GM19467 (cell line): ENCODE results near the gene PTPRG.

Source experiments
- ATAC-seq: cut with Tn5 transposase; IDR thresholded peaks from one replicate; pipeline ENCODE4 v1.9.1; 2021; ENCODE audit warnings: mild to moderate bottlenecking, moderate library complexity; ENCODE audit not compliant: unreplicated experiment

PTPRG gene

DNA sequence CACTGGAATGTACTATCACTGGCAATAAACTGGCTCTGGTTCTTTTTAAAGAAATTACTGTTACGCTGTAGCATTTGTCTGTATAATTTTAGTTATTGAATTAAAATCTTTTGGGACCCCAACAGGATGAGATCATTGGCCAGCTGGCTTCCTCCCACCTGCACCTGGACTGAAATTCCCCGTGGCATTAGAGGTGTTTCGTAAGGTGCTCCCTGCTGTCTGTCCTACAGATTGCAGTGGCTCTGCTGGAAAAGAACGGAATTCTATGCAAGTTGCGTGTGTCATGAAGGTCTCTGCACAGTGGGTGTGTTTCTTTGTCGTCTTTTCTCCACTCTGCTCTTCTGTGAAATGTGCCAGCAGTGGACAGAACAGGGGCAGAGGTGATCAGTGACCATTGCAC is 383.4 kb downstream of the PTPRG start:
- ATAC-seq: no peak

DNA sequence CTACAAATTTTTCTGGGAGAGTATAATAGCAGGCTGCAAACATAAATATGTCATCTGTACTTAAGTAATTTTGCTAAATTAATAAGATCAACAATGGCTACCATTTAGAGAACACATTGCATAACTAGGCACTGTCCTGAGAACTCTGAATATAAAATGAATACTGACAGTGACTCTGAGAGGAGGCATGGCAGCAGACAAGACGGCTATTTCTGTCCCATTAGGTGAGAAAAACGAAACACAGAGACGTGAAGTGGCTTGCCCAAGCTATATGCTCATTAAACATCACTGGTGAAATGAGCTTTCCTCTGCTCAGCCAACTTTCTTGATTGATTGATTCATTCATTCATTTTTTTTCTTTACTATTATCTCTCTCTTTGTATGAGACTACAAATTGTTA is 384.3 kb downstream of the PTPRG start:
- no peak for ATAC-seq

DNA sequence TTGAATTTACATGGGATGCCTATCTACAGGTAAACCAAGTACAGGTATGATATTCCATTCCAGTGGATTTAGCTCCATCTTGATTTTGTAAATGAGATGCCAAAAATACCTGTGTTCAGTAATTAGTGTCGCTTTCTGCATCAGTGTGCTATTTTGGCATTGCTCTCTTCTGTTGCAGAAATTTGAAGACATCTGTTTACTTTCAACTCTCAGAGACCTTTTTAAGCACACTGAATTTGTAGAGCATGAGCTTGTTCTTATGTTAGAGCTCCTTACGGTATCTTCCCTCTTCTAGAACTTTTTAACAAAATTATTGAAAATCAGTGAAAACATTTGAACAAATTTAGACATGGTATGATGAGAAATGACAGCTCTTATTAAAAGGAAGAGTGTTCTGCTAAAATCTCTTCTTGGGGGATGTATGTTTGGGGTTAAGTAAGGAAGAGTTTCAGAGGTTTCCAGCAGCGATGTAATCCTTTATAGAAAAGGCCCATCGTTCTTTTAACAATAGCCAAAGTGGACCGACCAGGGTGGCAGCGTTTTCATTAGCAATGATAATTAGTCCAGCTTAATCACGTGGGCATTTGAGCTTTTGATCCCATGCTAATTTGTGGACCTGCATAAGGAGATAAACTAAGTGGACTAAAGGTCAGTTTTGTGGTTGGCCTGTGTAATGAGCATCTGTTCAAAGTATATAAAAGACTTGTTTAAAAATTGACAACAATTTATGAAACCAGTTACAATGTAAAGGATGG is 385.4 kb downstream of the PTPRG start:
- ATAC-seq: no peak

DNA sequence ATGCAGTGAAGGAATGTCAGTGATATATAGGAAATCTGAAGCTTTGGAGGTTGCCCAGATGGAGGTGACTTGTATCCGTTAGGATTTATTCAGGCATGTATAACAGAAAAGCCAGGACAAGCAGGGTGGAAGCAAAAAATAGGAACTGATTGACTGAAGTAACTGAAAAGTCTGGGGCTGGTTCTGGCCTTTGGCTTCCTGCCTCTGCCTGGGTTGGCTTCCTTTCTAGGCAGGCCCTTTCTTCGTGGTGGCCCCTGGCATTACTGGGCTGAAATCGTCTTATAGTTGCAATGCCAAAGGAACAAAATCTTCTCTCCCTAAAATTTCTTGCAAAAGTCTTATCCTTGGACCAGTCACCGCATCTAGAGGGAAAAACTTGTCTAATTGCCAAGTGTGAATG is 386.1 kb downstream of the PTPRG start:
- ATAC-seq: no peak

DNA sequence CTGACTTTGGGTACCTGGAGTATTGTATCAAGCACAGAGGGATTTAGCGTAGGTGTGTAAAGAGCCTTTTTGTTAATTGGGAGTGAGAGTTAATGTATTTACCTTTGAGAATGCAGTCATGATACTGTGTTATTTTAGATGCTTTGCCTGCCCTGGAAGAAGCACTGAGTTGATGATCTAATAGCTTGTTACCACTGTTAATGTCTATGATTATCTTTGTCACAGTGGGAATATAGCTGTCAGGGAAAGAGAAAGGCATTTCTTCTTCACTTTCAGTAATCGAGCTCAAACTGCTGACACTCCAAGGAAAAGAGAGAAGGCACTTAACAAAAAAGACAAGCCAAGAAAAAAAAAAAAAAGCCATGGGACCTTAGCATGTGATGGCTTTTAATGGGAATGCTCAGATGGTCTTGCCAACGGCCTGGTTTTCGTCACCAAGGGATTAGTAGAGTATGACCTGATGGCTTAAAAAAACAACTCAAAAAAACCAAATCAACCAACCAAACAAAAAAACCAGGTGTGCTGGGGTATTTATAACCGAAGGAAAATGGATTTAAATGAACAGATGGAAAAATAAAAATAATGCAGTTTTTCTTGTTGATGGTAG is 387.4 kb downstream of the PTPRG start:
- no peak for ATAC-seq

DNA sequence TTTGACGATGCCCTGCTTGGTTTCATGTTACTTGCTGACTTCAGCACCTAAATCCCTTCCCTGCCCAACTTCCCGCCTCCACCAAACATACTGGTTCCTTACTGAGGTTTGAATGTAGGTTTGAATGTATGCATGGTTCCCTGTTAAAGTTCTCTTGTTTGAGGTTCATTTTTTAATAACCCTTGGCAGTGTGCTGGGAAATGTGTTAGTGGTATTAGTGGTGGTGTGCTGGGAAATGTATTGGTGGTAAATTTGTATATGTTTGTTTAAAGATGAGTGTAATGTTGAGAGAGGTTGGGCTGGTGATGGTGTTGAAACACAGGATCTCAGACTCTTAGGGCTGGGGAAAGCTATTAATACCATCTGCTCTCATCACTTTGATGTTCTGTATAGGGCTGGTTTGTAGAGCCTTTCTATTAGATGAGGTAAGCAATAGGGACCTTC is 392.7 kb downstream of the PTPRG start:
- ATAC-seq: no peak

DNA sequence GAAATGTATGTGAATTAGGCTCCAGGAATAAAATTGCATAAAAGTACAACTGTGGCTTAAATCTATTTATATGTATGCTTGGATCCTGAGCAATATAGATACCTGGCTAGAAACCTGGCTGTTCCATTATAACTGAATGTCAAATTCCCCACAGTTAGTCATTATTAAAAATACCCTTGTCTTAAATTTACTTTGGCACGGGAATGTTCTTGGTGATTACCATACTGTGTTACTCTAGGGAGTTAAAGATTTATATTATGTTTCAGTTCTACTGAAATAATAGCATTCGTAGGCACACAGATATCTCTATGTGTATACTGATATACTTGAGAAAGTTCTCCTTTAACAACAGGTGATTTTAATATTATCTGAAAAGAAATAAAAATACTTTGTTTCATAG is 394.1 kb downstream of the PTPRG start:
- ATAC-seq: no peak

DNA sequence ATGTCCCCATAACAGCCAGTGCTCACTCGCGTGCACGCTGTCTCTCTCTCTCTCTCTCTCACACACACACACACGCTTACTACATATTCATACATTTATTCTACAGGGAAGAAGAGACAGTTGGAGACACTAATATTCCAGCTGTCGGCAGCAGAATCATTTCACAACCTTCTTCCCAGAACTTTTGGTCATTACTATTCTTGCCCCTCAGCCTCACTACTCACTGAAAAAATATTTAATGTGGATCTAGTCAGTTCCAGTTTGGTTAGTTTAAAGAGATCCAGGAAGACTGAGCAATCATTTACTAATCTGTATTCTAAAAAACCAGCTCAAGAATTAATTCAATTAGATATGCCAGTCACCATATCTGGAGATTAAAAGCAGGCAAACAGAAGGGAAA is 394.9 kb downstream of the PTPRG start:
- no peak for ATAC-seq

DNA sequence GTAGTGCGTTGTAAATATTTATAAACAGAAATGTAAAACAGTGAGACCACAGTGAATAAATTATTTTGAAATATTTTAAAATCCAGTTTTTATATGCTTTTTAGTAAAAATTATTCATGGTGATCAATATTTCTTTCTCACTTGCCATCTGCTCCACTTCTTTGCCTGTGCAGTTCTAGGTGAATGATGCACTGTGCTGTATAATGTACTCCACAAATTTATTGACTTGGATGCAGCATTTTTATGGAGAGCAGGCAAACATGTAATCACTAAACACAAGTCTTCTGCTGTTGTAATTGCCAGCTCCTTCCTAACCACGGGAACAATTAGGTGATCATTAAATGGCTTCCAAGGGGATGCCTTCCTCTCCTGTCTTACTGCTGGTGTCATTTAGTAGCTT is 395.9 kb downstream of the PTPRG start:
- no peak for ATAC-seq

DNA sequence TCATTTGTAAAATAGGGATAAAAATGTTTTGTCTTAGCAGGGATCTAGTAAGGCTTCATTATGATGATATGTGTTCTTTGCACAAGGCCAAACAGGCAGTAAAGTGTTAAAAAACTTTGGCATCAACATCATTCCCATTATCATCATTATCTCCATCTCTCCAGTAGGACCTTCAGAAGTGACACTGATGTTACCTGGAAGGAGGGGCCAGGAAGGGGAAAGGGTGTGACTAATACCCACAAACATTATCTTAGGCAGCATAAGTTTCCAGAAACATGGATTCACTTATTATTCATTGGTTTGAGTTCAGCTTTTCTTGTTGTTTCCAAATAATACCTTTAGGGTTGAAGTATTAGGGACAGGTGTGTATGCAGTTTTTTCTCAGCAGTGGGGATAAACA is 399.6 kb downstream of the PTPRG start:
- ATAC-seq: no peak

DNA sequence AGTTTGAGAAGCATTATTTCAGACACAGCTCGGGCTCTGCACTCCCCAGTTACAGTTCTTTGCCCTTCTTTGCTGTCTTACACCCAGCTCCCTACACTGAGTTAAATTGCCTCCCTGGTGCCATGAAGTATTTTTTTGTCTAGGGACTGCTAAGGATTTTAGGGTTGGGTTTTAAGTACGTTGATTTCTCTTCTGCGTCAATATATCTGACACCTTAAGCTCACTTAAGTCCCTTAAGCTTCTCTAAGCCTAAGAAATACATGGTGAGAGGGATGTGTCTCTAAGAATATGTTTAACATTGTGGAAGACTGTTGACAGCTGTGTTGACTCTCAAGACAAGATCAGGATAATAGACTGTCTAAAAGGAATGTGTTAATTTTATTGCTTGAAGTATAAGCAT is 400.5 kb downstream of the PTPRG start:
- no peak for ATAC-seq

DNA sequence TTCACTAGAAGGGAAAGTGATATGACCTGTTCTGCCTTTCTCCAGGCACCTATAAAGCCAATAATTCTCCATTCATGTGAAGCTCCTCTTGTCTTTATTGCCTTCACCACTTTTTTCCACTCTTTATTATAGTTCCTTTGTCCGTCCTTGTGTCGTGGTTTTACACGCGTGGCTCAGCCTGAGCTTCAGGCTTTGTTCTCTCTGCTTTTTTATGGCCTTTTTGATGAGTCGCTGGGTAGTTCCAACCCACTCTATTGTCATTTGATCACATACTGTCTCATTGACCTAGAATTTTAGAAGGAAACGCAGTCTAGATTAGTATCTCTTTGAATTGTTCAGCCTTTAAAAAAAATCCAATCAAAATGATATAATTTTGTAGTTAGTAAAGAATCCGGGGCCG is 403.2 kb downstream of the PTPRG start:
- ATAC-seq: no peak

DNA sequence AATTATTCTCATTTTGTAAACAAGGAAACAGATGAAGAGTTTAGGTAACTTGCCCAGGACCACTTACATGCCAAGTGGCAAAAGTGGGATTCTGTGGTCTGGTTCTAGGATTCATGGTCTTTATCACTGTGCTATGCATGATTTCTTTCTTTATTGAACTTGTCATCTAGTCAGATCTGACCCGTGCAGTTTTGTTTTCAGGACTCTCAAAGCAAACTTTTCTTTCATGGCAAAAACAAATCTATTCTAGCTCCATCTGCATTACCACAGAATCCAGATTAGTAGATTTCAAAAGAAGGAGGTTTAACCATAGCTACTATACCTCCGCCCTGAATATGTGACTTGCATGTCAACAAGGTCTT is 404.4 kb downstream of the PTPRG start:
- ATAC-seq: no peak

DNA sequence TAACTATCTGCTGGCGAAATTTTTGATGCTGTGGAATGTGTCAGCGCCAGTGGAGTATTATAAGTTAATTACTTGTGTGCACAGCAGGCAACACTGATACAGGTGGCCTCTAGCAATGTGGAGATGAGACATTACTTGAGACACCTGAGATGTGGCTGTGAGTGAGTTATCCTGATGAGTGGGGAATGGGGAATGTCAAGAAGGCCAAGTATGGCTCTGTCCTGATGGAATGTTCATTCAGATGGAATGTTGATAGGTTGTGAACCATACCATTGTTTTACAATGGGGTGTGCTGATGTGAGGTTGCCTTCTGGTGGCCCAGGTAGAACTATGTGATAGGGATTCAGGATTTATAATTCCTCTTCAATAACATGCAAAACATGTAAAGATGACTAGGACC is 404.8 kb downstream of the PTPRG start:
- ATAC-seq: no peak

DNA sequence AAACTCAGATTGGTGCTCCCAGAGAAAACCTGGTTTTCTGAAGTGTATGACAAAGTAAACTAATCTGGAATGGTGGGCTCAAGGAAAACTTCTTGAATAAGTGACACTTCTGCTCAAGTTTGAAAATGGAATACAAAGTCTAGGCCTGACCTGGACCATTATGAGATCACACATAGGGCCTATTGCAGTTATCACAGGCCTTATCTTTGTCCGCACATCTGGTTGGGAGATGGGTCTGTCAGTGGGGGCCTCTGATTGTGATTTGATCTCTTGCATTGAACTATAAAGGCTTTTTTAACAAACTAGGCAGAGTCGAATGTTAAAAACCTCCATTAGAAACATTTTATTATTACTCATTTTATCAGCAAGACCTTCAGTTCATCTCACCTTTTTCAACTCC is 405.6 kb downstream of the PTPRG start:
- ATAC-seq: no peak

DNA sequence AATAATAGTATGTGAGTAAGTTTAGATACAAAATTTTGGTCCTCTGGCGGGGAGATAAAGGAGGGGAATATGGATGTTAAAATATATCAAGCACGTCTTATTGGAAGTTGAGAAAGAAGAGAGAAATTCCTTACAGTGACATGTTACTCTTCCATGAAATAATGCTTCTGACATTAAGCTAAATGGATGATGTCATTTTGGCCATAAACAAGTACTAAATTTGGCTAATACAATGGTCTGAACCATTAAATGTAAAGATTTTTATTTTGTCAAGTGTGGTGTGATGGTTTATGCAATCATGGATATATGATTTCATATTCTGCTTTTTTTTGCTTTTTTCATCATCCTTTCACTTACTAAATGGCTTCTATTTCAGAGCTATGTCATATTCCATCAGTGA is 406.6 kb downstream of the PTPRG start:
- no peak for ATAC-seq

DNA sequence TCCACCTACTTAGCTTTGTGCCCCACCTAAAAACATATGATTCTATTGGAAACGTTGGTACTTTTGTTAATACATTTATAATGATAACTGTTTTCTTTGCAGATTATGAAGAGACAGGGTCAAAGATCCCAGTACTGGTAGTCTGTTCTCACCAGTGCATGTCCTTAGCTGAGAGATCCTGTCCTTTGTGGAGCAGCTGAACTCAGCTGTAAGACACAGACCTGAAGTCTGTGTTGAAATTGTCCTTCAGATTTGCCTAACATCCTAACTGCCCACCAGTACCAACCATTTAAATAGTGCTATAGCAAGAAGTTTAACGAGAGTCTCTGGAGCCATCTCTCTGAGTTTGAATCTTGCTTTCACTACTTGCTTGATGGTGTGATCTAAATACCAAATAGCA is 413.3 kb downstream of the PTPRG start:
- no peak for ATAC-seq

DNA sequence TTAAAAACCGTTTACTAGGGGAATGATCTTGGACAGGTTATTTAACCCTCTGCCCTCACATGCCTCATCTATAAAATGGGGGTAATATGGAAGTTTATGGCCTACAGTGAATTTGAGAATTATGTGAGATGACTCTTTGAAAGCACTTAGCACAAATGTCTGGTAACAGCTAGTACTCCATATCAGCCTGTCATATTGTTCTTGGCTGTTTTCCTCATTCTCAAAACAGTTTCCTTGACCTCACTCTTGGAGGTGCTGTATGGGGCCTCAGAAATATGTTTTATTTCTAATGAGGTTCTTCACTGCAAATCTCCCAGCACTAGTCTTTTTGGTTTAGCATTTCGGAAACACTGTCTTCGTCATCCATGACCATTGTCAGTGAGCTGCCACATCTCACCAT is 413.8 kb downstream of the PTPRG start:
- ATAC-seq: no peak

DNA sequence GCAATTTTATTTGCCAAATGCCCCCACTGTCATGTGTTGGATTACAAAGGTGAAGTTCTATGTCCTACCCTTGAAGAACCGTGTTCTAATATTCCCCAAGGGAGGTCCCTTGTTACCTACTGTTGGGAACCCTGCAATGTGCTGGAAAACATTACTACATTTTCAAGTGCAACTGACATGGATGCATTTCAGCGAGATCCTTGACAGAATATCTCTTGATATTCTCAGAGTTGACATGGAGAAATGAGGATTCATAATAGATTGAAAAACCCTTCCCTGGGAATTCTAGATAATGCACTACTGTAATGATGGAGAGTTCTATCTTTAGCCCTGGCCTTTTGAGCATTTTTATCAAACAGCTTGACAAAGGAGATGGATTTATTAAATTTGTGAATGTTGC is 414.6 kb downstream of the PTPRG start:
- no peak for ATAC-seq

DNA sequence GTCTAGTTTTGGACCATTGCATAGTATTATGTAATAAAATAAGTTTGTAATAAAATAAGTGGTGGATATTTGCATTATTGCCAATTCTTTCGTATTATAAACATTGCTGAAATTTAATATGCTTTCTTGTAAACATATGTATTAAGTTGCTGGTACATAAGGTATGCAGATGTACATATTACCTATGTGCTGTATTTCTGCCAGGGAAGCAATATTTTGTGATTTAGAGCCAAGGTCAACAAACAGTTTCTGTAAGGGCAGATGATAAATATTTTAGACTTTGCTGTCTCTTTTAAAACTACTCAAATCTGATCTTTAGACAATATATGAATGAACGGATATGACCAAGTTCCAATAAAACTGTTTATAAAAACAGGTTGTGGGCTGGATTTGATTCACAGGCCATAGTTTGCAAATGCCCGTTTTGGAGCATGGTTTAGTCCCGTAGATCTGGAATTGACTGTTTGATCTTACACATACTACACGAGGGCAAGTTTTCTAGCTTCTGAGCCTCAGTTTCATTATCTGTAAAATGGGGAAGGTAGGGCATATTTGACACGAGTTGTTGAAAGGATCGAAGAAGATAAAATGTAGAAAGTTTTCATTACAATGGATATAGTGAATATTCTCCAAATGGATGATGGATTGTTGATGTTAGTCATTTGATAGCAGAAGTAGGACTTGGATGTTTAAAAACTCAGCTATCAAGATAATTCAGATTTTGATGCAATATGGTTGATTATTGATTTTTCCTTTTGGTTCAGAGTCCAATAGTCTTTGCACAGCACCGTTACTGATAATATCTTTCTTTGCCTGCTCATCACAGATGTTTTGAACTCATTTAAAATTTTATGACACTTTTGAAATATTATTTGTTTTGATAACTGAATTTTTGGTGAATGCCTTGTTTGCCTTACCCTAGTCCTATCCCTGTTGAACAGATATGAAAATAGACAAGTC is 417.4 kb downstream of the PTPRG start:
- no peak for ATAC-seq

DNA sequence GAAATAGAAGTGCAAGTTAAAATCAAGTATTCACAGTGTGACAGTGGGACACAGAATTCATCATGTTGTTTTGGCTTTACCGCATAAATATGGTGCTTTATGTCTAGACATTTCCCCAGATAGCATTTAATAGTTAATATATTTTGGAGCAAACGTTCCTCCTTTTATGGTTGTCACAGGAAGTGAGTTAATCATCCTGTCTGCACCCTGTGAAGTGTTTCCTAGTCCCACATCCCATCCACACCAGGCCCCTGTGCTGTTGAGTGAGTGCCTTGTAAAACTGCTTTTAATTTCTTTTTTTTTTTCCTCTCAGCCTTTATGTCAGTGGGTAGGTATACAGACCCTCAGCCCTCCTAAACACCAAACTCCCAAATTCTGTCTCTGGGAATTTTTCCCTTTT is 418.3 kb downstream of the PTPRG start:
- ATAC-seq: no peak

DNA sequence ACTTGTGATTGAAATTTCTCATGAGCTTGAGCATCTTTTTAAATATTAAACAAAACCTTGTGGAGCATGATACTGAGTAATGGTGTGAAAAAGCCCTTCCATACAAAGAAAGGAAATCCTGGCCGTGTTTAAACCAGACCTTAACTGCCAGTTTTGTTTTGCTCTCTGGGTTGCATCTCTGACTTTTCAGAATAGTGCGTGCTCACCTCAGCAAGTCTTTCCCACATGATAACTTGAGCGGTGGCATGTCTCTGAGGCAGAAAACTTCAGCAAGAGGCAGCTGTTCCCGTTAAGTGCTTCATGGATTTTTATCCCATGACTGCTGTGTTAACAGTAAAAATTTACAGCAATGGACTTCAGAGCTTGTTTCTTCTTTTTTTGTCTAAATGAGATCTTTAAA is 418.7 kb downstream of the PTPRG start:
- ATAC-seq: no peak
